H1 (cell line): ENCODE results near the gene LIMK1. TPM values are rescaled to one million over a fixed set of nuclear protein-coding genes. Genes with fewer than 3 reads are reported as not detected.

Source experiments
- ATF2 ChIP-seq: IDR thresholded peaks from 2 replicates; pipeline ENCODE4 v1.6.1; 2012; ENCODE audit warnings: low read length, inconsistent platforms
- BRCA1 ChIP-seq: IDR thresholded peaks from 2 replicates; pipeline ENCODE4 v1.6.1; 2012; ENCODE audit warnings: low read depth, low read length, improper control_type of control experiment
- CHD7 ChIP-seq: fragments of 300-600 bp; sonication (generic); IDR thresholded peaks from 2 replicates; pipeline ENCODE4 v1.7.1; 2012; ENCODE audit warnings: low read length, moderate library complexity, mild to moderate bottlenecking, inconsistent platforms; ENCODE audit not compliant: insufficient replicate concordance
- RBBP5 ChIP-seq: IDR thresholded peaks from 2 replicates; pipeline ENCODE4 v1.7.1; 2012; ENCODE audit warnings: low read depth, mild to moderate bottlenecking, inconsistent platforms, low read length, moderate library complexity, borderline replicate concordance
- RNF2 ChIP-seq: fragments of 200-900, 300-1000 bp; sonication (generic); IDR thresholded peaks from 2 replicates; pipeline ENCODE4 v1.7.1; 2016; ENCODE audit warnings: borderline replicate concordance, low read depth, mild to moderate bottlenecking, antibody characterized with exemption, low read length; ENCODE audit not compliant: poor library complexity, severe bottlenecking; ENCODE audit errors: missing control alignments
- SAP30 ChIP-seq: fragments of 300-600 bp; sonication (generic); IDR thresholded peaks from 2 replicates; pipeline ENCODE4 v1.7.1; 2012; ENCODE audit warnings: low read length, moderate library complexity, mild to moderate bottlenecking, inconsistent platforms; ENCODE audit not compliant: insufficient read depth, insufficient replicate concordance
- YY1 ChIP-seq: IDR thresholded peaks from 2 replicates; pipeline ENCODE4 v1.6.1; 2011; ENCODE audit warnings: low read depth, mild to moderate bottlenecking, low read length
- polyA plus RNA-seq, 7 experiments: library from polyadenylated mRNA; depleted of rRNA in 3 of 7; stranded (reverse) in 5 of 7; unstranded in 2 of 7; fragments of >200 nt in 5 of 7; fragments of 200-250 nt in 2 of 7; gene quantifications; 1 replicate in 5 of 7; 2 replicates in 1 of 7; 4 replicates in 1 of 7; pipeline versions ENCODE4 v1.2.1 to v1.2.3, GENCODE V29; 2011 to 2013; ENCODE audit warnings: missing spikeins in 2 of 7, mixed read lengths in 2 of 7
- total RNA-seq: library from RNA; stranded (reverse); fragmentation: NEBNext Ultra II Directional; extraction: Animal tissue kit (Norgen Biotek cat#: 25700); gene quantifications from 2 replicates; pipeline ENCODE4 v1.2.1, GENCODE V29; 2021

LIMK1 gene
- total and polyA plus RNA-seq, 2 of the 8 experiments (the other 6 are each of a cell fraction or from before 2014, with no cell fraction given): 93.5 to 108 TPM

- TF ChIP-seq ATF2 (no peak), CHD7 (peak; percentile 32), RNF2 (no peak), RBBP5 (peak; percentile 49; the same call in 1 of the 2 replicates), YY1 (no peak), SAP30 (no peak), BRCA1 (no peak)
Observed at GRCh38 chr7:74138945-74139843, 55.6 kb downstream of the LIMK1 start (continued).
